K562 (cell line): ENCODE results near the gene PRR19. TPM values are rescaled to one million over a fixed set of nuclear protein-coding genes. Genes with fewer than 3 reads are reported as not detected.

Experiments used
- FOXP1 ChIP-seq: sonication (generic); formaldehyde crosslinking; IDR thresholded peaks from 2 replicates; pipeline ENCODE4 v1.8.0; 2022; ENCODE audit warnings: mild to moderate bottlenecking, missing genetic modification reagents
- MCM3 ChIP-seq: fragments of 450-650 bp; IDR thresholded peaks from 2 replicates; pipeline ENCODE4 v1.6.1; 2016
- MGA ChIP-seq: fragments of 450-650 bp; IDR thresholded peaks from 2 replicates; pipeline ENCODE4 v1.6.1; 2016; ENCODE audit warnings: mild to moderate bottlenecking, moderate library complexity
- NKRF ChIP-seq: fragments of 450-650 bp; IDR thresholded peaks from 2 replicates; pipeline ENCODE4 v1.6.1; 2016; ENCODE audit warnings: borderline replicate concordance
- RBFOX2 ChIP-seq: fragments of 200-400 bp; formaldehyde crosslinking; IDR thresholded peaks from 2 replicates; pipeline ENCODE4 v1.6.1; 2017; ENCODE audit warnings: low read depth, mild to moderate bottlenecking, low read length, moderate library complexity
- polyA plus RNA-seq, 8 experiments: library from polyadenylated mRNA; depleted of rRNA in 4 of 8; stranded (reverse) in 5 of 8; unstranded in 3 of 8; fragments of >200 nt; fragmentation: Nextera tagmentation in 2 of 8; fragmentation: Illumina TruSeq in 1 of 8; extraction: Ambion mirVana in 2 of 8; extraction: Trizol in 1 of 8; gene quantifications; 2 replicates each; pipeline versions ENCODE4 v1.2.1 to v1.2.3, GENCODE V29; 2011 to 2014; ENCODE audit warnings: inconsistent platforms in 1 of 8, missing spikeins in 1 of 8
- total RNA-seq, 7 experiments: library from RNA; depleted of rRNA in 6 of 7; stranded (reverse); fragments of >200 nt in 6 of 7; fragmentation: Illumina TruSeq in 2 of 7; extraction: Trizol in 2 of 7; gene quantifications; 2 replicates each; pipeline versions ENCODE4 v1.2.1 to v1.2.3, GENCODE V29; 2011 to 2021; ENCODE audit warnings: low replicate concordance in 1 of 7
- TF ChIP-seq, protein P1 (sequence below): sonication (generic); formaldehyde crosslinking; IDR thresholded peaks from 2 replicates; pipeline ENCODE4 v1.8.0; 2022; ENCODE audit warnings: missing genetic modification reagents, mild to moderate bottlenecking, moderate library complexity, borderline replicate concordance
- TF ChIP-seq, protein P2 (sequence below), 2 experiments: fragments of 200-800 bp in 1 of 2; sonication (Bioruptor generic) in 1 of 2; sonication (generic) in 1 of 2; formaldehyde crosslinking in 1 of 2; IDR thresholded peaks in 1 of 2; conservative IDR thresholded peaks in 1 of 2; 2 replicates each; pipeline versions ENCODE4 v1.5.0 to v1.6.1; 2016 to 2020; ENCODE audit warnings: missing compliant biosample characterization in 1 of 2, missing genetic modification characterization in 1 of 2, missing genetic modification reagents in 1 of 2

The PRR19 gene
- total and polyA plus RNA-seq, 9 of the 15 experiments (the other 6 are each of a cell fraction or from before 2014, with no cell fraction given) = 0.10 to 1.6 (median 0.54) TPM

DNA sequence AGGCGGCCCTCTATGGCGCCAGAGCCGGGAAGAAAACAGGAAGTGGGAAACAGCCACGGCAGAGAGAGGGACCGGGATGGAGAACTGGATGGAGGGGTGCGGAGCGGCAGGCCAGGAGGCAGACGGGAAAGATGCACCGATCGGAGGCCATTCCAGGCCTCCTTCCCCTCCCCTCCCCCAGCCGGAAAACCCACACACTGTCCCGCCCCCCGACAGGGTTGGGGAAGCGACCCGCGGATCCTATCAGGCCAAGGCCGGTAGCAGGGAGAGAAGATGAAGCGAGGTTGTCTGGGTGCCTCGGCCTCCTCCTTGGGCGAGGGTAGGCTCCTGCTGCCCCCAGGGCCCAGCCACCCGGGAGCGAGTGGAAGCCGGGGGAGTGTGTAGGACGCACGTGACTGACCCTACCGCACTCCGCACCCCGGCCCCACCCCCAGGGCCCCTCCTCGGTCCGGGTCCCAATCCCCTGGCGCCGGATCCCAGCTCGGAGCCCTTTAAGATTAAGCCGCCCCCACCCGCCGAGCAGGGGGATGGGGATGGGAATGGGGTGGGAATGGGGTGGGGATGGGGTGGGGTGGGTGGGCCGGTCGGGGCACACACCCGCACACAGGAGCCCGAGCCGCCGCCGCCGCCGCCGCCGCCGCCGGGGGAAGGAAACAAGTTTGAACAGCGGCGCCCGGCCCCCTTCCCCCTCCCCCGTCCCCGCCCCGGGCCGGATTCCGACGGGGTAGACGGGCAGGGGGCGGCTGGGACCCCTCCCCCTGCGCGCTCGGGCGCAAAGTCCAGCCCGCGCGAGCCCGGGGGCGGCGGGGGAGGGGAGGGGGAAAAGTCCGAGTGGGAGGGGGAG is 48.5 kb upstream of the PRR19 start (continued):
- no peak for TF ChIP-seq MGA
- peak; percentile 86 for TF ChIP-seq NKRF
- TF ChIP-seq MCM3 = no peak
- no peak for TF ChIP-seq FOXP1
- peak; percentile 68 for TF ChIP-seq RBFOX2
- TF ChIP-seq, protein P1, sequence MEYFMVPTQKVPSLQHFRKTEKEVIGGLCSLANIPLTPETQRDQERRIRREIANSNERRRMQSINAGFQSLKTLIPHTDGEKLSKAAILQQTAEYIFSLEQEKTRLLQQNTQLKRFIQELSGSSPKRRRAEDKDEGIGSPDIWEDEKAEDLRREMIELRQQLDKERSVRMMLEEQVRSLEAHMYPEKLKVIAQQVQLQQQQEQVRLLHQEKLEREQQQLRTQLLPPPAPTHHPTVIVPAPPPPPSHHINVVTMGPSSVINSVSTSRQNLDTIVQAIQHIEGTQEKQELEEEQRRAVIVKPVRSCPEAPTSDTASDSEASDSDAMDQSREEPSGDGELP (CRISPR knock-in tag) = no peak
- TF ChIP-seq, protein P2, sequence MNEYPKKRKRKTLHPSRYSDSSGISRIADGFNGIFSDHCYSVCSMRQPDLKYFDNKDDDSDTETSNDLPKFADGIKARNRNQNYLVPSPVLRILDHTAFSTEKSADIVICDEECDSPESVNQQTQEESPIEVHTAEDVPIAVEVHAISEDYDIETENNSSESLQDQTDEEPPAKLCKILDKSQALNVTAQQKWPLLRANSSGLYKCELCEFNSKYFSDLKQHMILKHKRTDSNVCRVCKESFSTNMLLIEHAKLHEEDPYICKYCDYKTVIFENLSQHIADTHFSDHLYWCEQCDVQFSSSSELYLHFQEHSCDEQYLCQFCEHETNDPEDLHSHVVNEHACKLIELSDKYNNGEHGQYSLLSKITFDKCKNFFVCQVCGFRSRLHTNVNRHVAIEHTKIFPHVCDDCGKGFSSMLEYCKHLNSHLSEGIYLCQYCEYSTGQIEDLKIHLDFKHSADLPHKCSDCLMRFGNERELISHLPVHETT (CRISPR knock-in tag; conservative IDR thresholded peaks at IDR 0.05 in 1 of 2, IDR thresholded peaks at IDR 0.05 in 1 of 2) = no peak
